ENCODE results near the gene SLC24A4.

DNA sequence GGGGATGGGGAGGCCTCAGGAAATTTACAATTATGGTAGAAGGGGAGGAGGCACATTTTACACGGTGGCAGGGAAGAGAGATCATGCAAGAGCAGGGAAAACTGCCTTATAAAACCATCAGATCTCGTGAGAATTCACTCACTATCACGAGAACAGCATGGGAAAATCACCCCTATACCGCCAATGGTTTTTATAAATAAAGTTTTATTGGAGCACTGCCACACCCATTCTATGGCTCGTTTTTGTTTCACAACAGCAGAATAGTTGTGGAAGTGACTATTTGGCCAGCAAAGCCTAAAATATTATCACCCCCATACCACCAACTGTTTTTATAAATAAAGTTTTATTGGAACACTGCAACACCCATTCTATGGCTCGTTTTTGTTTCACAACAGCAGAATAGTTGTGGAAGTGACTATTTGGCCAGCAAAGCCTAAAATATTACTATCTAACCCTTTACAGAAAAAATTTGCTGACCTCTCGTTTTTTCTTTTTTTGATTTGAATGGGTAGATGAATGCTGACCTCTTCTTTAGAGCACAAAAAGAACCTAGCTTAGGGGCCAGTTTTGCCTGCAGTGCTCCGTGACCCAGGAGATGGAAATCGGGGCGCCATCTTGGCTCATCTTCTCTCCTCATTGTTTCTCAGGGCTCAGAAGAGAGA lies 113.3 kb downstream of the SLC24A4 start:
- TF ChIP-seq, protein P1, sequence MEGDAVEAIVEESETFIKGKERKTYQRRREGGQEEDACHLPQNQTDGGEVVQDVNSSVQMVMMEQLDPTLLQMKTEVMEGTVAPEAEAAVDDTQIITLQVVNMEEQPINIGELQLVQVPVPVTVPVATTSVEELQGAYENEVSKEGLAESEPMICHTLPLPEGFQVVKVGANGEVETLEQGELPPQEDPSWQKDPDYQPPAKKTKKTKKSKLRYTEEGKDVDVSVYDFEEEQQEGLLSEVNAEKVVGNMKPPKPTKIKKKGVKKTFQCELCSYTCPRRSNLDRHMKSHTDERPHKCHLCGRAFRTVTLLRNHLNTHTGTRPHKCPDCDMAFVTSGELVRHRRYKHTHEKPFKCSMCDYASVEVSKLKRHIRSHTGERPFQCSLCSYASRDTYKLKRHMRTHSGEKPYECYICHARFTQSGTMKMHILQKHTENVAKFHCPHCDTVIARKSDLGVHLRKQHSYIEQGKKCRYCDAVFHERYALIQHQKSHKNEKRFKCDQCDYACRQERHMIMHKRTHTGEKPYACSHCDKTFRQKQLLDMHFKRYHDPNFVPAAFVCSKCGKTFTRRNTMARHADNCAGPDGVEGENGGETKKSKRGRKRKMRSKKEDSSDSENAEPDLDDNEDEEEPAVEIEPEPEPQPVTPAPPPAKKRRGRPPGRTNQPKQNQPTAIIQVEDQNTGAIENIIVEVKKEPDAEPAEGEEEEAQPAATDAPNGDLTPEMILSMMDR (conservative IDR thresholded peaks at IDR 0.05 in 1 of 2, IDR thresholded peaks at IDR 0.05 in 1 of 2; ENCODE audit: extremely low read depth in 1 of 2, insufficient read depth in 1 of 2, low read depth in 1 of 2, low read length in 2 of 2) = no peak
- TF ChIP-seq EZH2 (IDR thresholded peaks at IDR 0.05; ENCODE audit: borderline replicate concordance, low read length) = no peak
